HEK293T (cell line): ENCODE data around the gene CPNE6.

ENCODE experiments used
- CTCF ChIA-PET: fragments of 350-600 bp; formaldehyde crosslinking; extraction: SDS; loops from one replicate; lab custom pipeline; 2021; ENCODE audit warnings: antibody characterized with exemption, inconsistent platforms; lab: Yijun Ruan, JAX
- POLR2A ChIA-PET: fragments of 350-600 bp; formaldehyde crosslinking; extraction: SDS; loops from one replicate; lab custom pipeline; 2020; ENCODE audit warnings: antibody characterized with exemption, inconsistent platforms; lab: Yijun Ruan, JAX
- DNase-seq: peaks from one replicate; pipeline ENCODE4 v3.0.0; 2012; ENCODE audit warnings: mixed read lengths; ENCODE audit errors: extremely low spot score
- ARNT ChIP-seq: fragments of 450-650 bp; IDR thresholded peaks from 2 replicates; pipeline ENCODE4 v1.6.1; 2017; ENCODE audit warnings: mild to moderate bottlenecking
- BHLHE40 ChIP-seq: fragments of 450-650 bp; IDR thresholded peaks from 2 replicates; pipeline ENCODE4 v1.6.1; 2016; ENCODE audit warnings: mild to moderate bottlenecking, moderate library complexity, borderline replicate concordance
- CTBP1 ChIP-seq: fragments of 450-650 bp; IDR thresholded peaks from 2 replicates; pipeline ENCODE4 v1.6.1; 2016; ENCODE audit warnings: borderline replicate concordance
- ELF4 ChIP-seq: fragments of 450-650 bp; IDR thresholded peaks from 2 replicates; pipeline ENCODE4 v1.6.1; 2017; ENCODE audit warnings: antibody characterized with exemption
- FOXA1 ChIP-seq: fragments of 450-650 bp; IDR thresholded peaks from 2 replicates; pipeline ENCODE4 v1.6.1; 2016; ENCODE audit warnings: mild to moderate bottlenecking
- FOXK2 ChIP-seq: fragments of 450-650 bp; IDR thresholded peaks from 2 replicates; pipeline ENCODE4 v1.6.1; 2016; ENCODE audit warnings: mild to moderate bottlenecking
- FOXM1 ChIP-seq: fragments of 450-650 bp; IDR thresholded peaks from 2 replicates; pipeline ENCODE4 v1.6.1; 2017; ENCODE audit warnings: mild to moderate bottlenecking, borderline replicate concordance
- HDGF ChIP-seq: fragments of 450-650 bp; IDR thresholded peaks from 2 replicates; pipeline ENCODE4 v1.6.1; 2017; ENCODE audit warnings: antibody characterized with exemption, borderline replicate concordance
- L3MBTL2 ChIP-seq: fragments of 450-650 bp; conservative IDR thresholded peaks from 2 replicates; pipeline ENCODE4 v1.6.1; 2016; ENCODE audit warnings: mild to moderate bottlenecking
- LEF1 ChIP-seq: fragments of 450-650 bp; IDR thresholded peaks from 2 replicates; pipeline ENCODE4 v1.6.1; 2017; ENCODE audit warnings: mild to moderate bottlenecking, borderline replicate concordance
- NFRKB ChIP-seq: fragments of 450-650 bp; IDR thresholded peaks from 2 replicates; pipeline ENCODE4 v1.6.1; 2016; ENCODE audit warnings: mild to moderate bottlenecking, moderate library complexity
- SP1 ChIP-seq: fragments of 450-650 bp; IDR thresholded peaks from 2 replicates; pipeline ENCODE4 v1.6.1; 2017
- SUZ12 ChIP-seq: fragments of 450-650 bp; IDR thresholded peaks from 2 replicates; pipeline ENCODE4 v1.6.1; 2016; ENCODE audit warnings: mild to moderate bottlenecking
- TARDBP ChIP-seq: fragments of 450-650 bp; IDR thresholded peaks from 2 replicates; pipeline ENCODE4 v1.6.1; 2016
- ZNF384 ChIP-seq: fragments of 450-650 bp; IDR thresholded peaks from 2 replicates; pipeline ENCODE4 v1.6.1; 2016
- TF ChIP-seq, protein P1 (sequence below): fragments of 450-650 bp; IDR thresholded peaks from 2 replicates; pipeline ENCODE4 v1.6.1; 2016

Gene CPNE6

GRCh38 chr14:24122898-24123297 is 51.5 kb downstream of the CPNE6 start:
- ChIA-PET POLR2A (interaction anchor here (3.8 kb wide), 1 partner anchor 9 kb away, joined by 25 read pairs; the partner anchor contains the start of genes DCAF11 and NRL), CTCF (no interaction called here)
- DNase-seq: no peak
- TF ChIP-seq CTBP1 (no peak), HDGF (no peak), L3MBTL2 (no peak), LEF1 (no peak), ELF4 (no peak), ZNF384 (no peak), FOXM1 (no peak), TARDBP (no peak), FOXA1 (no peak), SP1 (no peak), ARNT (no peak), FOXK2 (no peak), NFRKB (no peak)
- TF ChIP-seq, protein P1, sequence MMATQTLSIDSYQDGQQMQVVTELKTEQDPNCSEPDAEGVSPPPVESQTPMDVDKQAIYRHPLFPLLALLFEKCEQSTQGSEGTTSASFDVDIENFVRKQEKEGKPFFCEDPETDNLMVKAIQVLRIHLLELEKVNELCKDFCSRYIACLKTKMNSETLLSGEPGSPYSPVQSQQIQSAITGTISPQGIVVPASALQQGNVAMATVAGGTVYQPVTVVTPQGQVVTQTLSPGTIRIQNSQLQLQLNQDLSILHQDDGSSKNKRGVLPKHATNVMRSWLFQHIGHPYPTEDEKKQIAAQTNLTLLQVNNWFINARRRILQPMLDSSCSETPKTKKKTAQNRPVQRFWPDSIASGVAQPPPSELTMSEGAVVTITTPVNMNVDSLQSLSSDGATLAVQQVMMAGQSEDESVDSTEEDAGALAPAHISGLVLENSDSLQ: no peak

DNA sequence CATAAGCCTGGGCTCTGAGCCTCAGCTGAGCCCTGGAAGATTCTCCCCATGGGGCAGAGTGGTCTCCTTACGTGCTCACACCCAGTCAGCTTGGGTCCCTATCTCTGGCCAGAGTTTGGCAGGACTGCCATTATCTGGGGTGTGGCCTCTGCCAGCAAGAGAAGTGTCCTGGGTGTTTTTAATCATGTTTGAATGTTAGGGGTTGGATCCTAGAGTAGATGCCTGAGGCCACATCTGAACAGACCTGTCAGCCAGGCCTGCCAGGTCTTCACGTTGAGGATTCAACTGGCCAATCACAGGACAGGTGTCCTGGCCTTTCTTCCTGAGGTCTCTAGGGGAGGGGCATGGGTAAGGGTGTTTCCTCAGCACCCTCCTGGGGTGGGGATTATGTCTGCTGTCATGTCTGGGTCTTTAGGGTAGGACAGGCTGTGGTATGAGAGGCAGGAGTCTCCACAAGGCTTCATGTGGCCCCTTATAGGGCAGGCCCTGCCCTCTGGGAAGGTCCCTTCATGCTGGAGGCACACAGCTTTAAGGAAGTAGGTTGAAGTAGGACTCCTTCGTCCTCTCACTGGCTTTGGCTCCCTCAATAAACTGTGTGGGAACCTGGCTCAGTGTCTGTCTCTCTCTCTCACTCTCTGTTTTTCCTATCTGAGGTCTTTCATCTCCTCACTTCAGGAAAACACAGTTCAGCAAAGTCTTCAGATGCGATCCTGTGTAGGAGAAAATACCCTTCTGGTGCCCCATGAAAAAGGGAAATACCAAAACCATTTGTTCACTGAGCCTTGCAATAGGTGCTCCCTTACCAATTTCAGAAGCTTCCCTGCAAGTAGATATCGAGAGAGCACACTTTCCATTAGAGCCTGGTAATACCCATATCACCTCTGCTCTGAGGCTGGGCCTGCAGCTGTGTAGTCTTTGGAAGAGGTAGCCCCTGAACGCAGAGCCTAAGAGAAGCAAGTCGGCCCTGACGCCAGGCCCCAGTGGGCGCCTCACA is 52.4 kb downstream of the CPNE6 start:
- ChIA-PET POLR2A (interaction anchor here (1.2 to 3.8 kb wide), 3 partner anchors 9 to 18 kb away, joined by 3 to 25 read pairs (median 4); partner anchors contain the start of genes DCAF11, EMC9 and NRL), CTCF (no interaction called here)
- TF ChIP-seq ZNF384 (no peak), LEF1 (no peak), FOXM1 (no peak), SP1 (no peak), ARNT (no peak), TARDBP (no peak), NFRKB (no peak), L3MBTL2 (no peak), ELF4 (no peak), HDGF (no peak), FOXK2 (no peak)
- TF ChIP-seq, protein P1: no peak
- DNase-seq: no peak

DNA sequence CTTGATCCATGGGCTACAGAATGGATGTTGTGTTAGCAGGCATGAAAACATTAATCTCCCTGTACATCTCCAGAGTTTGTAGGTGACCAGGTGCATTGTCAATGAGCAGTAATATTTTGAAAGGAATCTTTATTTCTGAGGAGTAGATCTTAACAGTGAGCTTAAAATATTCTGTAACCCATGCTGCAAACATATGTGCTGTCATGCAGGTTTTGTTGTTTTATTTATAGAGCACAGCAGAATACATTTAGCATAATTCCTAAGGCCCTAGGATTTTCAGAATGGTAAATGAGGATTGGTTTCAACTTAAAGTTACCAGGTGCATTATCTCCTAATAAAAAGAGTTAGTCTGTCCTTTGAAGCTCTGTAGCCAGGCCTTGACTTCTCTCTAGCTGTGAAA is 55.6 kb downstream of the CPNE6 start:
- POLR2A ChIA-PET: interaction anchor here (1.0 to 2.7 kb wide), 4 partner anchors 10 to 21 kb away, joined by 4 to 24 read pairs (median 6); partner anchors contain the start of genes DCAF11, EMC9, NRL and PSME1
- CTCF ChIA-PET: interaction anchor here (0.6 to 1.0 kb wide), 2 partner anchors 44 to 68 kb away, joined by 3 to 4 read pairs; no protein-coding TSS in a partner anchor
- TF ChIP-seq SUZ12 (no peak), TARDBP (no peak), LEF1 (no peak), L3MBTL2 (no peak), FOXK2 (no peak), BHLHE40 (no peak), NFRKB (no peak), ZNF384 (no peak), HDGF (no peak), ELF4 (no peak), SP1 (no peak), CTBP1 (no peak), FOXA1 (no peak), ARNT (no peak), FOXM1 (no peak)
- TF ChIP-seq, protein P1: no peak
- DNase-seq: no peak

GRCh38 chr14:24127673-24128072 is 56.3 kb downstream of the CPNE6 start:
- CTCF ChIA-PET: no interaction called here
- TF ChIP-seq FOXM1 (no peak), FOXK2 (no peak), ARNT (no peak), TARDBP (no peak), CTBP1 (no peak)
- POLR2A ChIA-PET: interaction anchor here (1.0 to 2.7 kb wide), 3 partner anchors 9 to 20 kb away, joined by 4 to 24 read pairs (median 7); partner anchors contain the start of genes EMC9, PSME1 and RNF31
- DNase-seq: no peak
